Esophagus squamous epithelium (tissue), 4 donors: Measurements from ENCODE around the gene IL1RAPL2.

Experiments
- POLR2A ChIP-seq, 4 donors: fragments of 450-650 bp; IDR thresholded peaks; one replicate each; pipeline ENCODE4 v1.6.1; 2017; ENCODE audit warnings: antibody characterized with exemption in 4 of 4, mild to moderate bottlenecking in 4 of 4, moderate library complexity in 3 of 4
- TF ChIP-seq, protein P1 (sequence below), 6 experiments: fragments of 450-650 bp in 4 of 6; fragments of 200-600 bp in 2 of 6; sonication (generic) in 2 of 6; IDR thresholded peaks; one replicate each; pipeline ENCODE4 v1.5.1; 2016 to 2019; ENCODE audit warnings: antibody characterized with exemption in 6 of 6, mild to moderate bottlenecking in 4 of 6, moderate library complexity in 4 of 6

DNA sequence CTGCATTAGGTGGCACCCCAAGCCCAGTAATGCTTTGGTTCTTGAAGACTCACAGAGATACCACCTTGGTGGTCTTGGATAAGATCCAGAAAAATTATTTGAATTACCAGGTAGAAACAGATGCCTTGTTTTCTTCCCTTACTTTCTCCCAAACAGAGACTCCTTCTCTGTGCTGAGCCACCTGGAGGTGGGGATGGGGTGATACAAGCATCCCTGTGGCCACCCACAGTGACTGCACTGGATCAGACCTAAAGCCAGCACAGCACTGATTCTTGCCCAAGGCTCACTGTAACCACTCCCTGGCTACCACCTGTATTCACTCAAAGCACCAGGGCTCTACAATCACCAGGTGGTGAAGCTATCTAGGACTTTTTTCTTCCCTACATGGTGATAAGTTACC is 497.7 kb downstream of the IL1RAPL2 start:
- TF ChIP-seq, protein P1, sequence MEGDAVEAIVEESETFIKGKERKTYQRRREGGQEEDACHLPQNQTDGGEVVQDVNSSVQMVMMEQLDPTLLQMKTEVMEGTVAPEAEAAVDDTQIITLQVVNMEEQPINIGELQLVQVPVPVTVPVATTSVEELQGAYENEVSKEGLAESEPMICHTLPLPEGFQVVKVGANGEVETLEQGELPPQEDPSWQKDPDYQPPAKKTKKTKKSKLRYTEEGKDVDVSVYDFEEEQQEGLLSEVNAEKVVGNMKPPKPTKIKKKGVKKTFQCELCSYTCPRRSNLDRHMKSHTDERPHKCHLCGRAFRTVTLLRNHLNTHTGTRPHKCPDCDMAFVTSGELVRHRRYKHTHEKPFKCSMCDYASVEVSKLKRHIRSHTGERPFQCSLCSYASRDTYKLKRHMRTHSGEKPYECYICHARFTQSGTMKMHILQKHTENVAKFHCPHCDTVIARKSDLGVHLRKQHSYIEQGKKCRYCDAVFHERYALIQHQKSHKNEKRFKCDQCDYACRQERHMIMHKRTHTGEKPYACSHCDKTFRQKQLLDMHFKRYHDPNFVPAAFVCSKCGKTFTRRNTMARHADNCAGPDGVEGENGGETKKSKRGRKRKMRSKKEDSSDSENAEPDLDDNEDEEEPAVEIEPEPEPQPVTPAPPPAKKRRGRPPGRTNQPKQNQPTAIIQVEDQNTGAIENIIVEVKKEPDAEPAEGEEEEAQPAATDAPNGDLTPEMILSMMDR (IDR thresholded peaks at IDR 0.05): no peak
- no peak for TF ChIP-seq POLR2A (IDR thresholded peaks at IDR 0.05)
